ENCODE data around the gene YEATS2. TPM values are rescaled to one million over a fixed set of nuclear protein-coding genes. Genes with fewer than 3 reads are reported as not detected.
"Not testable (repeated sequence)": the region's sequence is repeated elsewhere in the genome, so short reads cannot be mapped to it uniquely, and the experiment has no call there.

YEATS2 gene
- polyA plus RNA-seq, 1 donor (not counting 4 experiments of a cell fraction or from before 2014, with no cell fraction given): 21.7 TPM

DNA sequence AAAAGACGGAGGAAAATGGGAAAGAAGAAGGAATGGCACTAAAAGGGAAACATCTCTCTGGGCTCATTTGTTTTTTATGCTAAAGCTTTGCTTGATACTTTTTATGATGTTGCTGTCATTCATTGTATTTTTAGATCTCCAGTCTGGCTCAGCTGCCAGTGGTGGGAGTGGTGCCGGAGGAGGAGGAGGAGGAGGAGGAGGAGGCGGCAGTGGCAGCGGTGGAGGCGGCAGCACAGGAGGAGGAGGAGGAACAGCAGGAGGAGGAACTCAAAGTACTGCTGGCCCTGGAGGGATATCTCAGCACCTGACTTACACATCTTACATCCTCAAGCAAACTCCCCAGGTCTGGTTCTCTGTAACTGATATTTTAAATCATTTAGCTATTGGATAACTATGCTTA, 78.2 kb downstream of the YEATS2 start:
- Histone ChIP-seq H3K27ac (ENCODE audit: control insufficient read depth, insufficient read depth, low read length) (no peak overlapping the region), H3K4me2 (ENCODE audit: control insufficient read depth, extremely low read depth, insufficient read depth, low read depth, low read length) (no peak overlapping the region), H3K4me1 (ENCODE audit: control insufficient read depth, extremely low read depth, insufficient read depth, low read length) (no peaks in the 10 kb centered on the region), H3K9ac (ENCODE audit: control insufficient read depth, extremely low read depth, insufficient read depth, low read length) (no peak overlapping the region), H3K9me1 (ENCODE audit: control insufficient read depth, extremely low read depth, insufficient read depth, low read length) (no peaks in the 10 kb centered on the region), H2AFZ (ENCODE audit: control insufficient read depth, low read length) (no peak overlapping the region), H3K79me2 (ENCODE audit: control insufficient read depth, insufficient read depth, low read length) (no peaks in the 10 kb centered on the region), H3K36me3 (ENCODE audit: control insufficient read depth in 2 of 2, extremely low read depth in 1 of 2, insufficient read depth in 2 of 2, low read length in 2 of 2) (peaks cover 24 to 27% of the 10 kb centered on the region in 2 experiments), H3K9me3 (ENCODE audit: control insufficient read depth, low read depth, low read length) (no peaks in the 10 kb centered on the region), H4K20me1 (ENCODE audit: control insufficient read depth, extremely low read depth, insufficient read depth, low read length) (no peaks in the 10 kb centered on the region), H3K4me3 (ENCODE audit: control insufficient read depth in 2 of 3, extremely low read depth in 1 of 3, insufficient read depth in 2 of 3, low read depth in 1 of 3, low read length in 3 of 3) (no peak overlapping the region), H3K27me3 (ENCODE audit: control insufficient read depth, extremely low read depth, insufficient read depth, low read length) (no peaks in the 10 kb centered on the region)
- dilution Hi-C loops (cut with MboI; ENCODE audit: extremely low pct_ligation_motif_present, low sequenced_read_pairs): no loop called here
- DNase-seq (ENCODE audit: low read depth, low spot score) (no peak), FAIRE-seq (no peak)
- TF ChIP-seq, protein P1, sequence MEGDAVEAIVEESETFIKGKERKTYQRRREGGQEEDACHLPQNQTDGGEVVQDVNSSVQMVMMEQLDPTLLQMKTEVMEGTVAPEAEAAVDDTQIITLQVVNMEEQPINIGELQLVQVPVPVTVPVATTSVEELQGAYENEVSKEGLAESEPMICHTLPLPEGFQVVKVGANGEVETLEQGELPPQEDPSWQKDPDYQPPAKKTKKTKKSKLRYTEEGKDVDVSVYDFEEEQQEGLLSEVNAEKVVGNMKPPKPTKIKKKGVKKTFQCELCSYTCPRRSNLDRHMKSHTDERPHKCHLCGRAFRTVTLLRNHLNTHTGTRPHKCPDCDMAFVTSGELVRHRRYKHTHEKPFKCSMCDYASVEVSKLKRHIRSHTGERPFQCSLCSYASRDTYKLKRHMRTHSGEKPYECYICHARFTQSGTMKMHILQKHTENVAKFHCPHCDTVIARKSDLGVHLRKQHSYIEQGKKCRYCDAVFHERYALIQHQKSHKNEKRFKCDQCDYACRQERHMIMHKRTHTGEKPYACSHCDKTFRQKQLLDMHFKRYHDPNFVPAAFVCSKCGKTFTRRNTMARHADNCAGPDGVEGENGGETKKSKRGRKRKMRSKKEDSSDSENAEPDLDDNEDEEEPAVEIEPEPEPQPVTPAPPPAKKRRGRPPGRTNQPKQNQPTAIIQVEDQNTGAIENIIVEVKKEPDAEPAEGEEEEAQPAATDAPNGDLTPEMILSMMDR (optimal IDR thresholded peaks at IDR 0.05 in 1 of 3, IDR thresholded peaks at IDR 0.05 in 1 of 3, conservative IDR thresholded peaks at IDR 0.05 in 1 of 3; ENCODE audit: extremely low read depth in 1 of 3, insufficient read depth in 2 of 3, low read length in 3 of 3): no peak
- TF ChIP-seq EZH2 (IDR thresholded peaks at IDR 0.05; ENCODE audit: low read length): no peak

DNA sequence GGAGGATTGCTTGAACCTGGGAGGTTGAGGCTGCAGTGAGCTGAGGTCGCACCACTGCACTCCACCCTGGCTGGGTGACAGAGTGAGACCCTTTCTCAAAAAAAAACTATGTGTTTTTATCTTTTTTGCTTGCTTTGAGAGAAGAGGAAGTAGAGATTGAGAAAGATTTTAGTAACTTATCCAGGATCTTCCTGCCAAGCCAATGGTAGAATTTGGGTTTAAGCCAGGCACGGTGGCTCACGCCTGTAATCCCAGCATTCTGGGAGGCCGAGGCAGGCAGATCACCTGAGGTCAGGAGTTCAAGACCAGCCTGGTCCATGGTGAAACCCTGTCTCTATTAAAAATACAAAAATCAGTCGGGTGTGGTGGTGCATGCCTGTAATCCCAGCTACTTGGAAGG, 78.9 kb downstream of the YEATS2 start:
- H3K9me3 ChIP-seq (ENCODE audit: control insufficient read depth, low read depth, low read length); H3K9me1 ChIP-seq (ENCODE audit: control insufficient read depth, extremely low read depth, insufficient read depth, low read length); H3K27me3 ChIP-seq (ENCODE audit: control insufficient read depth, extremely low read depth, insufficient read depth, low read length); H3K4me3 ChIP-seq (ENCODE audit: control insufficient read depth in 2 of 3, extremely low read depth in 1 of 3, insufficient read depth in 2 of 3, low read depth in 1 of 3, low read length in 3 of 3); H3K4me1 ChIP-seq (ENCODE audit: control insufficient read depth, extremely low read depth, insufficient read depth, low read length); FAIRE-seq; H3K79me2 ChIP-seq (ENCODE audit: control insufficient read depth, insufficient read depth, low read length); H3K4me2 ChIP-seq (ENCODE audit: control insufficient read depth, extremely low read depth, insufficient read depth, low read depth, low read length); dilution Hi-C loops (cut with MboI; ENCODE audit: extremely low pct_ligation_motif_present, low sequenced_read_pairs); H3K9ac ChIP-seq (ENCODE audit: control insufficient read depth, extremely low read depth, insufficient read depth, low read length); H2AFZ ChIP-seq (ENCODE audit: control insufficient read depth, low read length); H3K27ac ChIP-seq (ENCODE audit: control insufficient read depth, insufficient read depth, low read length); H4K20me1 ChIP-seq (ENCODE audit: control insufficient read depth, extremely low read depth, insufficient read depth, low read length); DNase-seq (ENCODE audit: low read depth, low spot score): not testable (repeated sequence)
- peaks cover 25 to 27% of the 10 kb centered on the region in 2 experiments for H3K36me3 ChIP-seq (ENCODE audit: control insufficient read depth in 2 of 2, extremely low read depth in 1 of 2, insufficient read depth in 2 of 2, low read length in 2 of 2)

- DNase-seq (ENCODE audit: low read depth, low spot score) (no peak), FAIRE-seq (no peak)
- no peak overlapping the region for H3K4me2 ChIP-seq (ENCODE audit: control insufficient read depth, extremely low read depth, insufficient read depth, low read depth, low read length)
- no peak overlapping the region for H3K9ac ChIP-seq (ENCODE audit: control insufficient read depth, extremely low read depth, insufficient read depth, low read length)
- H2AFZ ChIP-seq (ENCODE audit: control insufficient read depth, low read length): no peak overlapping the region
- no peaks in the 10 kb centered on the region for H3K9me1 ChIP-seq (ENCODE audit: control insufficient read depth, extremely low read depth, insufficient read depth, low read length)
- H3K36me3 ChIP-seq (ENCODE audit: control insufficient read depth in 2 of 2, extremely low read depth in 1 of 2, insufficient read depth in 2 of 2, low read length in 2 of 2): peaks cover 24 to 28% of the 10 kb centered on the region in 2 experiments
- H3K9me3 ChIP-seq (ENCODE audit: control insufficient read depth, low read depth, low read length): no peaks in the 10 kb centered on the region
- H3K27me3 ChIP-seq (ENCODE audit: control insufficient read depth, extremely low read depth, insufficient read depth, low read length): no peaks in the 10 kb centered on the region
- no peaks in the 10 kb centered on the region for H4K20me1 ChIP-seq (ENCODE audit: control insufficient read depth, extremely low read depth, insufficient read depth, low read length)
- H3K4me3 ChIP-seq (ENCODE audit: control insufficient read depth in 2 of 3, extremely low read depth in 1 of 3, insufficient read depth in 2 of 3, low read depth in 1 of 3, low read length in 3 of 3): no peak overlapping the region
- no peak overlapping the region for H3K27ac ChIP-seq (ENCODE audit: control insufficient read depth, insufficient read depth, low read length)
- no peaks in the 10 kb centered on the region for H3K4me1 ChIP-seq (ENCODE audit: control insufficient read depth, extremely low read depth, insufficient read depth, low read length)
- no peak for TF ChIP-seq EZH2 (IDR thresholded peaks at IDR 0.05; ENCODE audit: low read length)
- TF ChIP-seq, protein P1 (optimal IDR thresholded peaks at IDR 0.05 in 1 of 3, IDR thresholded peaks at IDR 0.05 in 1 of 3, conservative IDR thresholded peaks at IDR 0.05 in 1 of 3; ENCODE audit: extremely low read depth in 1 of 3, insufficient read depth in 2 of 3, low read length in 3 of 3): no peak
- dilution Hi-C loops (cut with MboI; ENCODE audit: extremely low pct_ligation_motif_present, low sequenced_read_pairs): no loop called here
- H3K79me2 ChIP-seq (ENCODE audit: control insufficient read depth, insufficient read depth, low read length): no peaks in the 10 kb centered on the region
Observed at GRCh38 chr3:183777016-183777618, 79.5 kb downstream of the YEATS2 start.
